ENCODE data around the gene TTLL13.

- no peak for TF ChIP-seq CTCF (IDR thresholded peaks at IDR 0.05)
- TF ChIP-seq POLR2A (IDR thresholded peaks at IDR 0.05): no peak
Observed at GRCh38 chr15:90225504-90226234, 23.7 kb upstream of the TTLL13 start.

All from right lobe of liver (tissue), 4 donors.